ENCODE results near the gene LRCOL1. TPM values are rescaled to one million over a fixed set of nuclear protein-coding genes. Genes with fewer than 3 reads are reported as not detected.

The LRCOL1 gene
- total RNA-seq, 1 experiment from 2014 or later, result not detected

GRCh38 chr12:132582058-132582420, 28.3 kb downstream of the LRCOL1 start:
- BruUV-seq (replicated peaks), result no TSS peak
- intact Hi-C loops (cut with micrococcal nuclease), result no loop called here
- no peak overlapping the region for H3K27ac ChIP-seq (ENCODE audit: low read depth, low read length)
- no peaks in the 10 kb centered on the region; the same call in 1 of the 2 replicates for H4K20me1 ChIP-seq (ENCODE audit: insufficient read depth)
- POLR2A ChIA-PET, result no interaction called here
- ATAC-seq (peak; percentile 27), DNase-seq (ENCODE audit: low read depth, low spot score) (no peak)
- no peaks in the 10 kb centered on the region for H3K27me3 ChIP-seq (ENCODE audit: insufficient read depth, low read length)
- TF ChIP-seq YY1 (IDR thresholded peaks at IDR 0.05; ENCODE audit: extremely low read depth, insufficient replicate concordance, low read depth, low read length) (no peak), ELF1 (IDR thresholded peaks at IDR 0.05; ENCODE audit: borderline replicate concordance, low read depth) (no peak), EGR1 (IDR thresholded peaks at IDR 0.05; ENCODE audit: low read depth) (no peak), POLR2A (IDR thresholded peaks at IDR 0.05; ENCODE audit: borderline replicate concordance, extremely low read depth, insufficient read depth, insufficient read length) (no peak), CEBPB (IDR thresholded peaks at IDR 0.05; ENCODE audit: low read depth) (no peak), CBX3 (IDR thresholded peaks at IDR 0.05; ENCODE audit: low read depth) (no peak), SRF (IDR thresholded peaks at IDR 0.05; ENCODE audit: low read depth) (no peak), CTCF (IDR thresholded peaks at IDR 0.05 in 2 of 3, conservative IDR thresholded peaks at IDR 0.05 in 1 of 3; ENCODE audit: borderline replicate concordance in 1 of 3, insufficient read depth in 1 of 3, low read depth in 2 of 3, low read length in 2 of 3) (no peak), ZNF274 (IDR thresholded peaks at IDR 0.05; ENCODE audit: low read depth, low read length) (no peak), REST (IDR thresholded peaks at IDR 0.05; ENCODE audit: low read depth) (no peak), FOSL1 (IDR thresholded peaks at IDR 0.05; ENCODE audit: low read depth) (no peak), POLR2AphosphoS5 (IDR thresholded peaks at IDR 0.05; ENCODE audit: low read depth, low read length) (no peak), MAX (IDR thresholded peaks at IDR 0.05) (no peak), EZH2phosphoT487 (IDR thresholded peaks at IDR 0.05; ENCODE audit: borderline replicate concordance) (no peak), JUND (IDR thresholded peaks at IDR 0.05) (no peak), TCF7L2 (IDR thresholded peaks at IDR 0.05; ENCODE audit: borderline replicate concordance, extremely low read depth, insufficient read depth, insufficient read length) (no peak), SIN3A (IDR thresholded peaks at IDR 0.05; ENCODE audit: low read depth) (no peak), SP1 (IDR thresholded peaks at IDR 0.05; ENCODE audit: low read depth) (no peak), ATF3 (IDR thresholded peaks at IDR 0.05) (no peak)
- no peak overlapping the region for H3K9ac ChIP-seq (ENCODE audit: low read length)
- RAD21 ChIA-PET (ENCODE audit: low non-redundant PET in 1 of 2, low total read pairs in 2 of 2, uncharacterized antibody in 2 of 2, unreplicated experiment in 2 of 2), result no interaction called here
- H3K9me2 ChIP-seq (ENCODE audit: insufficient read depth), result no peaks in the 10 kb centered on the region
- no peak overlapping the region for H2AFZ ChIP-seq (ENCODE audit: low read depth, low read length, poor library complexity, severe bottlenecking)
- H3K36me3 ChIP-seq (ENCODE audit: control insufficient read depth in 1 of 2, insufficient read depth in 2 of 2, low read length in 2 of 2), result peaks cover 12 to 14% of the 10 kb centered on the region in 2 experiments; a peak in 3 of 4 replicates
- no peaks in the 10 kb centered on the region for H3K4me1 ChIP-seq (ENCODE audit: control insufficient read depth in 1 of 2, insufficient read depth in 2 of 2, low read length in 2 of 2)
- H3K4me2 ChIP-seq (ENCODE audit: low read length), result no peak overlapping the region
- H3K9me3 ChIP-seq (ENCODE audit: control insufficient read depth in 1 of 2, insufficient read depth in 1 of 2, low read depth in 1 of 2, low read length in 2 of 2), result no peaks in the 10 kb centered on the region
- CTCF ChIA-PET, result no interaction called here
- H3K4me3 ChIP-seq (replicated peaks in 1 of 2; ENCODE audit: low read depth in 1 of 2, low read length in 2 of 2), result no peak overlapping the region
- no peaks in the 10 kb centered on the region for H3K79me2 ChIP-seq (ENCODE audit: insufficient read depth, low read length)
